SIG-M5 treated with dmso at 0.1 percent for 504 hours (cell line): ENCODE measurements around the gene ACHE.

ENCODE experiments used
- DNase-seq: peaks from one replicate; lab custom pipeline; 2025; ENCODE audit not compliant: unreplicated experiment; lab: John Stamatoyannopoulos, UW

ACHE gene

DNA sequence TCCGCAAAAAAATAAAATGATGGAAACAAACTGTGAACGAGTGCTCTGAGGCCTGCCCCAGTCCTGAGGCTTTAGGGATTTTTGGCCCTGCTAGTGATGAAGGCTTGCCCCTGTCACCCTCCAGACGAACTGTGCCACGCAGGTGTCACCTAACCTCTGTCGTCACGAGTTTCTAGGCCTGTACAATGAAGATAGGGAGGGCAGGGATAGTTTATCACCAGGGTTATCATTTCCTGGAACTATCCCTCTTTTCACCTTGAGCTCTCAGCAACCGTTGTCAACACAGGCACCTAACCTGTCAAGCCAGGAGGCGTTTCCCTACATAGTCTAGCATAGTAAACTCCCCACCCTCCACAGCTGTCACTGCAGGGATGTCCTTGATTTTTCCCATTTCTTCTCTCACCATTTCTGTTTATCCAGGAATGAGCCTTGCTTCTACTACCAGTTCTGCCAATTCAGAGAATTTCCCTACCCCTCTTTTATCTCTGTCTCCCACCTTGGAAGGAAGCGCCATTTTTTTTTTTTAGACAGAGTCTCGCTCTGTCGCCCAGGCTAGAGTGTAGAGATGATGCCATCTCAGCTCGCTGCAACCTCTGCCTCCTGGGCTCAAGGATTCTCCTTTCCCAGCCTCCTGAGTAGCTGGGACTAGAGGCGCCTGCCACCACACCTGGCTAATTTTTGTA lies 2.2 kb upstream of the ACHE start:
- no peak for DNase-seq

DNA sequence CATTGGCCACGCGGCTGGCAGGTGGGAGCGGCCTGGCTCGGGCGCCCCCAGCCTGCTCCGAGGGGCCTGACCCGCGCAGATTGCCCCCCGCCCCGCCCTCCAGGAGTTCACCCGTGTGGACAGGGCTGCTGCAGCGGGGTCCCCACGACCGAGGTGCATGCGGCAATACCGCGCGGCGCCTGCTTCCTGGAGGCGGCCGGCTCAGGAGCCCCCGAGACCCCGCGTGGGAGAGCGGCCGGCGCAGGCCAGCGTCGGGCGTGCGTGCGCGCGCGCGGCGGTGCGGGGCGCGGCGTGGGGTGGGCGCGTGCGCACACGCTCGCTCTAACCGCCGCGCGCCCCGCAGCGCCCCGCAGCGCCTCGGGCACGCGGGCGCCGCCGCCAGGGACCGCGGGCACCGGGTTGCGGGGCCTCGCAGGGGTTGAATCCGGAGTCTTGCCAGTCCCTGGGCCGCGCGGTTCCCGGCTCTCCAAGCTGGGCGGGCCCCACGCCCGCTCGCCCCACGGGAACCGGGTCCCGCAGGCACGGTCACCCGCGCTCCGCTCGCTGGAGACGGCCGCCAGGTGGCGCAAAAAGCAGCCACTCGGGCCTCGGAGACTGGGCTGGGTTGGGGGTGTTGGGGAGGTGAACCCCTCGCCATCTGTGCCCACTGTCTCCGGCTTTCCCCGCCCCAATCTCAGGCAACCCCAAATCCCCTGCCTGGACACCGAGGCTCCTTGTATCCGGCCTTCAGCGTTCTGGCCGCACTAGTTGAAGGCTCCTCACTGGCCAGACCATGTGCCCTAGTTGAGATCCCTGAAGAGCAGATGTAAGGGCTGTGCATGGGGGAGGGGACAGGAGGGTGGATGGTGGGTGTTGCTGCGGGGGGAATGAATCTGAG lies 1.3 kb upstream of the ACHE start:
- no peak for DNase-seq

DNA sequence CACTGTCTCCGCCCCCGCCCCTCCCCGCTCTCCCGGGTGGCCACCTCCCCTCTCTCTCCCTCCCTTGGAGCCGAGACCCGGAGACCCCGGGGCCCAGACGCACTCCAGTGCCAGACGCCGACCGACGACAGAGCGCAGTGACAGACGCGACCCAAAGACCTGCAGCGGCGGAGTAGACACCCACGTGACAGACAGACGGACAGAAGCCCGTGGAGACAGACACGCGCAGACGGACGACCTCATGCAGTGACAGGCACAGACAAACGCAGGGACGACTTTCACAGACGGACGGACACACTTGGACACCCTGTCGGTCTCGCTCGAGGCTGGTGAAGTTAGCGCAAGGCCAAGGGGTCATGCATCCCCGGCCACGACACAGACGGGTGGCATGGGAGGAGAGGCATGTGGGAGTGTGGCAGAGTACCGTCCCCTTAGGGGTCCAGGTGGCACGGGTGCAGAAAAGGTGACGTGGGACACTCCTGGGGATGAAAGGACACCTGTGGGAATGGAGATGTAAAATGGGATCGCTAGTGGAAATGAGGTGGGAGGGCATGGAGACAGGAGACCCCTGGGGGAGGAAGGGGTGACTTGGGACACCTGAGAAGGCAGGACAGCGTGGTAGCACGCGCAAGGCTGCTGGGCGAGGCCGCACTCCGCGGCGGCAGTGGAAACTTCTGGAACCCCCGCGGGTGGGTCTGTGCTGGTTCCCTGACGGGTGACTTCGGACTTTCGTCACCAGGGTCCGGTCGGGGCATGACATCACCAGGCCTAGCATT lies 456 bp upstream of the ACHE start:
- DNase-seq = peak; percentile 54

DNA sequence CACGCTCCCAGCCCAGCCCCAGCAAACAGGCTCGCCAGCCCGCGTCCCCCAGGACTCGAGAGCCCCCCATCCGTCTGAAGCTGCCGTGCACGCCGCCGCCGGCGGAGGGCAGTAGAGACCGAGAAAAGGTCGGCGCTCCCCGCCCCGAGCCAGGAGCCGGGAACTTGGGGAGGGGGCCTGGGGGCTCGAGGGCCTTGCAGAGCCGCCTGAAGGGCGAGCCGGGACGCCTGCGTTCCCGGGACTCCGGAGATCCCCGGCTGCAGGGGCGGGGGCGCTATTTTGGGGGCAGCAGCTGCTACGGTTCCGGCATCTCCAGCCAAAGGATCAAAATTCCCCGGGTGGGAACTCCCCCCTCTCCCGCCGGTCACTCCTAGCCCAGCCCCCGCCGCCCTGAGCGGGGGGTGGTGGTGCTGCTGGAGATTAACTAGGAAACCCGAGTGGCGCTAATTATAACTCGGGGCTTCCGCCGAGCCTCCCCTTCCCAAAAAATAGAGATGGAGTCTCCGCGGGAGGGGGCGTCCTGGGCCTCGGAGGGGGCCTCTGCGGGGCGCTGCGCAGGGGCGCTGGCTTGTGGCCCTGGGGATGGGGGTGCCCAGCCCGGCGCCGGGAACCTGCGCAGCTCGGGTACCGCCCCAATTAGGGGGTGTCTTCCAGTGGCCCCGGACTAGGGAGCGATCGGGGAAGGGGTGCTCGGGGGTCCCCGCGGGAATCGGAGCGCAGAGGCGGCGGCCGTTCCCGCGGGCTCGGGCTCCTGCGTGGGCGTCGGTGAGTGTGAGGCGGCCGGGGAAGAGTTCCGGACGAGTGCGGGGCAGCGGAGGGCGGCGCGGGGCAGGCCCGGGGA lies 608 bp downstream of the ACHE start:
- no peak for DNase-seq

DNA sequence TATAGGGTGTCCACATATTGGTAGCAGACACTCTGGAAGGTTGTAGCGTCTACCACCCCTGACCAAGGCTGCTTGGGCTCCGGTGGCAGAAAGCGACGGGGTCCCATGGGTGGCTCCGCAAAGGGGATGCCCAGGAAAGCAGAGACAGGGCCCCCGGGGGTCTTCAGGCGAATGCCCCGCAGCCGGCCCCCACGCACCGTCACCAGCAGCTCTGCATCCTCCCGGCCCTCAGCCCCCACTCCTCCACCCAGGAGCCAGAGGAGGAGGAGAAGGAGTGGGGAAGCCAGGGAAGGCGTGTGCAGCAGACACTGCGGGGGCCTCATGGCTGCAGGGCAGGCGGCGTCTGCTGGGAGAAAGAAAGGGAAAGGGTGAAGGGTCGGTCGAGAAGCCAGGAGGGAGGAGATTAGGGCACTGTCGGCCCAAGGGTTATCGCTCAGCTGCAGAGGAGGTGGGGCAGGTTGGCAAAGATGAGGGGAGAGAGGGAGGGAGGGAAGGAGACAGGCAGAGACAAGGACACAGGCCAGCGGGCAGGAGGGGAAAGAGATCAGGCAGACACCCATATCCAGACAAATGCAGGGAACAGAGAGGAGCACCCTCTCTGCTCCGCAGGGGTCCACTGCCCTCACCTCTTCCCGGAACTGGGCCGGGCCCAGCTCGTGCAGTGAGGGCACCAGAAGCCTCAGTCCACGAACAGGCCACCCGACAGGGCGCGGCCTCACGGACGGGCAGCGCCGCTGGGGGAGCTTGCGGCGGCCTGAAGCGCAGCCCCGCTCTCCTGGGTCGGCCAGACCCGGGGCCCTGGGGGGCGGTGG lies 1.6 kb downstream of the ACHE start:
- DNase-seq = no peak

DNA sequence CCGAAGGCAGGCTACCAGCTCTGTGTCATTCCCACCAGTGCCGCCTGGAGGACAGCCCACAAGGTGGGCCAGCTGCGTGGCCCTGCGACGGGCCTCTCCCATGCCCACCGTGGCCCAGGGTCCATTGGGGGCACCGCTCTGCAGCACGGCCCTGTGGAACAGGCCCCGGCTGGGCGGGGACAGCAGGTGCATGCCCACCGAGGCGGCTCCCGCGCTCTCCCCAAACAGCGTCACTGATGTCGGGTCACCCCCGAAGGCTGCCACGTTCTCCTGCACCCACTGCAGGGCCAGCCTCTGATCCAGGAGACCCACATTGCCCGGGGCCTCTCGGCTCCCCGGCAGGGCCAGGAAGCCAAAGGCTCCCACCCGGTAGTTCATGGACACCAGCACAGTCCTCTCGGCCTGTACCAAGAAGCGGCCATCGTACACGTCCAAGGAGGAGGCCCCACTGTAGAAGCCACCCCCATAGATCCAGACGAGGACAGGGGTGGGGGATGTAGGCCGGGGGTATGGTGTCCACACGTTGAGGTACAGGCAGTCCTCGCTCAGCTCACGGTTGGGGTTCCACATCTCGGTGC lies 2.3 kb downstream of the ACHE start:
- no peak for DNase-seq

DNA sequence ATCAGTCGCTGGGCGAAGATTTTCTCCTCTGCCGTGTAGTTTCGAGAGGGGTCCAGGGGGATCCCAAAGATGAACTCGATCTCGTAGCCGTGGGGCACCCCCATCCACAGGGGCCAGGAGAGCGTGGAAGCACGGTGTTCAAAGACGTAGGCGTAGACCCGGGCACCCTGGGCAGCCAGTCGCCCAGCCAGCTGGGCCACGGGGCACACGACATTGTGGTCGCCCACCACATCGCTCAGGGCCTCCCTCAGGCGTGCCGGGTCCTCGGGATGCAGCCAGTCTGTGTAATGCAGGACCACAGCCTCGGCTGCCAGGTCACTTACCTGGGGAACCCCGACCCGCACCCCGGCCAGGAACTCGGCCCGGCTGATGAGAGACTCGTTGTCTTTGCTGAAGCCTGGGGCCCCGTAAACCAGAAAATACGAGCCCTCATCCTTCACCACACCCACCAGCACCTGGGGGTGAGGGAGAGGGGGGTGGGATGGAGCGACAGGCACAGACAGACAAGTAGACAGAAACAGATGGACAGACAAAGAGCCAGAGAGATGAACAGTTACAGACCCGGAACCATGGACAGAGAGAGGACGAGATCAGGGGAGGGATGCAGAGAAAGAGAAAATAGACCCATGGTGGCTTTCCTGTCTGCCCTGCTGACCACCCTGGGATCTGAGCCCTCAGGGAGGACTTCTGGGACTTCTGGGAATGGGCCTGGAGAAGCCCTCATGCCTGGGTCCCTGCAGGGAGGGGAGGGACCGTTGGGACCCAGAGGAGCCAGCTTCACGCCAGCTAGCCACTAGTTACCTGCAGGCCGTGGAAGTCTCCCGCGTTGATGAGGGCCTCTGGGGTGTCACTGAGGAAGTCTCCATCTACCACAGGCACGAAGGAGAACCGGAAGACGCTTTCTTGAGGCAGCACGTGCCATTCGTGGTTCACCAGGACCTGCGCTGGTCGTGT lies 3.0 kb downstream of the ACHE start:
- DNase-seq = no peak

DNA sequence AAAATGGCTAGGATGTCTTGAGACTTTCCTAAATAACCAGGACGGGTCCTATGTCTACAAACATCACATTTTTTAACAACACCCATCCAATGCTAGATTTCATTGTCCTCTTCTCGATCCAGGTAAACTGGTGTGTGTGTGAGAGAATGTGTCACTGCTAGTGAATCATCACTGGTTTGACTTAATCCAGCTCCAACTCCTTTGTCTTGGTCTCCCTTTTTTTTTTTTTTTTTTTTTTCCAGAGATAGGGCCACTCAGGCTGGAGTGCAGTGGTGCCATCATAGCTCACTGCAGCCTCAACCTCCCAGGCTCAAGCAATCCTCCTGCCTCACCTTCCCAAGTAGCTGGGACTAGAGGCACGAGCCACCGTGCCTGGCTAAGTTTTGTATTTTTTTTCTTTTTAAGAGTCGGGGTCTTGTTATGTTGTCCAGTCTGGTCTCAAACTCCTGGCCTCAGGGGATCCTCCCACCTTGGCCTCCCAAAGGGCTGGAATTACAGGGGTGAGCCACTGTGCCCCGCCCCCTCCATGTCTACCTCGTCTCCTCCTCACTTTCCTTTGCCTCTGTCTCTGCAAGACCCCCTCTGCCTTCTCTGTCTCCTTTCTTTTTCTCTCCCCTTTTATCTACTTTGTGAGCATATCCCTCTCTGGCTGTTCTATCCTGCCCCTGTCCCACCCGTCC lies 4.0 kb downstream of the ACHE start:
- no peak for DNase-seq

DNA sequence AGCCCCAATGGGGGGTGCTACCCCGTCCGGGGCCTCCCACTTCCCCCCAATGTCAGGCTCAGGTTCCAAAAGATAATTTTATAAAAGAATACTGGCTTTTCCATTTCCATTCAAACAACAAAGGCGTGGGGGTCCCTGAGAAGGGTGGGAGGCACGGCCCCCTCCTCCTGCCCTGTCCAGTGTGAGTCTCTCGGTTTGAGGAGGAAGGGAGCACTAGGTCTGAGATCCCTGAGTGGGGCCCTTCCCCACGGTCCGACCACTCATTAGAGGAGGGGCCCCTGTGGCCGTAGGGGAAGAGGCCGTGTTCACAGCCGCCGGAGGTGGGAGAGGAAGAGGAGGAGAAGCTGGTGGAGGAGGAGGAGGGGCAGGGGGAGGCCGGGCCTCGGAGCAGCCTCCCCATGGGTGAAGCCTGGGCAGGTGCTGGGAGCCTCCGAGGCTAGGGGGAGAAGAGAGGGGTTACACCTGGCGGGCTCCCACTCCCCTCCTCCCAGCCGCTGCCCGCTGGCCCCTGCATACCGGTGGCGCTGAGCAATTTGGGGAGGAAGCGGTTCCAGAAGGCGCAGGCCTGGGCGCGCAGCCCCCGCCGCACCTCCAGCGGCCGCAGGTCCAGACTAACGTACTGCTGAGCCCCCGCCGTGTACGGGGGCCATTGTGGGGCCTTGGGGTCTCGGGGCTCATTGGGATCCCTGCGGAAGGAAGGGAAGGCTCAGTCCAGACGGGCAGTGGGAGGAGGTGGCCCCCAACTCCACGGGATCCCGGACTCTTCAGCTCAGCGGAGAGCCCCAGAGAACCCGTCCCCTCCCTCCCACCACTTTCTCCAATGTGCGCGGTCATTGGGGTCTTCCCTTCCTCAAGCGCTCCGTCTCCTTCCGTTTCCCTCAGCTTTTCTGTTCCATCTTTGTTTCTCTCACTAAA lies 4.8 kb downstream of the ACHE start:
- no peak for DNase-seq

DNA sequence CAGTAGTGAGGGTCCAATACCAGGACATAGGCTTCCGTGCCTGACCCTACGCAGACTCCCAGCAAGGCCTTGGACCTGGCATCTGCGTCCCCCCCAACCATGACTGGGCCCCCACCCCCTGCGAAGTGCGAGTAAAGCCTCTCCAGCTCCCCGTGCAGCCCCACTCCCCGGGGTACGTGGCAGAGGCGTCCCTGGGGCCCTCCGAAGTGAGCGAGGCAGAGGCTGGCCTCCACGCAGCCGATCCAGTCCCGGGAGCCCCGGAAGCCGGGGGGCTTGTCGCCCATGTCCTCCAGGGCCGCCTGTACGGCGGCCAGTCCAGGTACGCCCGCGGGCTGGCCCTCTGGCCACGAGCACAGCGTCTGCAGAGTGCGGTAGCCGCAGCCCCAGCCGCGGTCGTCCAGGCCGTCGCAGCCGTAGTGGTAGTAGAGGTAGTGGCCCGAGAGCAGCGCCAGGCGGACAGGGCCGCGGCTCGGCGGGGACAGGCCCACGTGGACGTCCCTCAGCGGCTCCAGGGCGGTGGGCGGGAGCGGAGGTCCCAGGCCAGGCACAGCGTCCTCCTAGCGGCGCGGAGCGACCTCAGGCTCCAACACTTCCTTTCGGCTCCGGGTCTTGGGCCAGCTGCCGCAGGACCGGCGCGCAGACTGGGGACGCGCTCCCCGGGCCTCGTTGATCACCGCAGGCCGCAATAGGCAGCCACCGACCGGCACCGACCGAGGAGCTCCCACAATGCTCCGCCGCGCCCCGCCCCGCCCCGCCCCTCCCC lies 6.5 kb downstream of the ACHE start, which contains the start of gene UFSP1:
Gene UFSP1, minus strand, starts transcription at position 728 of the 763 bp plus-strand sequence. Its CDS starts 444 bp downstream, at position 284.
- DNase-seq = no peak

DNA sequence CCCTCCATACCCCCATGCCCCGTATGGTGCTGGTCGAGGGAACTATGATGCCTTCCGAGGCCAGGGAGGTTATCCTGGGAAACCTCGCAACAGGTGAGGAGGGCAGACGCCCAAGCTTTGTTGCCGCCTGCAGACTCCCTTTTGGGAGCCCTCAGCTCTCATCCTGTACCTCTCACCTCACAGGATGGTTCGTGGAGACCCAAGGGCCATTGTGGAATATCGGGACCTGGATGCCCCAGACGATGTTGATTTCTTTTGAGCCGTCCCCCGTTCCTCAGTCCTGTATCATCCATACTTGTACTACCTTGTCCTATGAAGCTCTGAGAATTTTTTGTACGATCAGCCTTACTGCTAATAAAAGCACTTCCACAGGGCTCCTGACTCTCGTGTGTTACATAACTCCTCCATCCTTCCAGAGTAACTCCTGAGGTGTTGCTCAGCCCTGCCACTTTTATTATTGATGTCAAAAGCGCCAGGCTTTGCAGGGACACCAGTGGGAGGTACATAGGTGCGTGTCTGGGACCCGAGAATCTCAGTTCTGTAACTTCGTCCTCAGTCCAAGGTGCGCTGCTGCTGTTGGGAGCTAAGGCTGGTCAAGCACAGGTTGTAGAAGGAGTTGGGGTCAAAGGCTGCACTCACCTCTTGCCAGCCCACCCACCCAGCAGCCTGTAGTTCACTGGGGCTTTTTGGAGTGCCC lies 7.2 kb downstream of the ACHE start:
- no peak for DNase-seq

DNA sequence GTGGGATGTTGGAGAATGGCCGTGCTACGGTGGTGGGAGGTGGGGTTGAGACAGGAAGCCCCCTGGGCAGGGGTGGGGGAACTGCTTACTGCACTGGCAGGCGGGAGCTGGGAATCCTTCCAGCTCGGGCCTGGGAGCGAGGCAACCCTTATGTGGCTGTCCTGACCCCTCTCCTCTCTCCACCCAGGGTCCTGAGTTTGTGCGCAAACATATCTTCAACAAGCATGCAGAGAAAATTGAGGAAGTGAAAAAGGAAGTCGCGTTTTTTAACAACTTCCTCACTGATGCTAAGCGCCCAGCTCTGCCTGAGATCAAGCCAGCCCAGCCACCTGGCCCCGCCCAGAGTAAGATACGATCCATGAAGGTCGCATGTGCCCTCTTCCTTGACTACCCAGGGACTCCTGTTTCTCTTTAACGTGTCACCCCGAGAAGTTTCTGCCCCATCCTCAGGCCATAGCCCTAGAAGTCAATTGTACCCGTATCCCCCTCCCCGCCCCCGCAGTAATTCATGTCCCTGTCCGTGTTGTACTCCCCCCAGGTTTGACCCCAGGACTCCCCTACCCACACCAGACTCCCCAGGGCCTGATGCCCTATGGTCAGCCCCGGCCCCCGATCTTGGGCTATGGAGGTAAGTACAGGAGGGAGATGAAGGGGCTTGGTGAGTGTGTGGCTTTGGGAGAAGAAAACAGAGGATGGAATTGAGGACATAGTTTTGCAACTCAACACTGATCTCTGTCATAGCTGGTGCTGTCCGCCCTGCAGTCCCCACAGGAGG lies 8.0 kb downstream of the ACHE start:
- peak; percentile 93 for DNase-seq

DNA sequence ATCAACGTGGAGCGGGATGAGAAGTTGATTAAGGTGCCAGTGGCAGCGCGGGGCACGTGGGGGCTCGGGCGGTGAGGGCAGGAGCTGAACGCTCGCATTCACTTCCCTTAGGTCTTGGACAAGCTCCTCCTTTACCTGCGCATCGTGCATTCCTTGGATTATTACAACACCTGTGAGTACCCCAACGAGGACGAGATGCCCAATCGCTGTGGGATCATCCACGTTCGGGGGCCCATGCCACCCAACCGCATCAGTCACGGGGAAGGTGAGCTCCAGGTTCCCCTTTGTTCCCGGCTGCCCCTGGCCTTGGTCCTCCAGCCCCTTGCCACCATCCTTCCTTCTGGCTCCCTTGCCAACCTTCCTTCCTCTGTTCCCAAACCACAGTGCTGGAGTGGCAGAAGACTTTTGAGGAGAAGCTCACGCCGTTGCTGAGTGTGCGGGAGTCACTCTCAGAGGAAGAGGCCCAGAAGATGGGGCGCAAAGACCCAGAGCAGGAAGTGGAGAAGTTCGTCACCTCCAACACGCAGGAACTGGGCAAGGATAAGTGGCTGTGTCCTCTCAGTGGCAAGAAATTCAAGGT lies 8.7 kb downstream of the ACHE start:
- peak; percentile 59 for DNase-seq
